ENCODE data around the gene RPP14. TPM values are rescaled to one million over a fixed set of nuclear protein-coding genes. Genes with fewer than 3 reads are reported as not detected.

Gene RPP14
- total RNA-seq, 1 experiment from 2014 or later, result 30.0 TPM

- Histone ChIP-seq H3K27me3 (ENCODE audit: low read length) (no peaks in the 10 kb centered on the region), H3K9me2 (replicated peaks; ENCODE audit: low read length) (no peaks in the 10 kb centered on the region), H3K27ac (ENCODE audit: low read length) (no peak overlapping the region), H3K9ac (ENCODE audit: low read length) (peak overlapping the region; percentile 98), H3F3A (ENCODE audit: low read length, unreplicated experiment) (no peaks in the 10 kb centered on the region), H3K79me2 (ENCODE audit: low read length) (peaks cover 50% of the 10 kb centered on the region), H3K36me3 (ENCODE audit: low read depth, low read length) (peaks cover 27% of the 10 kb centered on the region), H3K4me1 (ENCODE audit: insufficient read depth, low read length) (peaks cover 11% of the 10 kb centered on the region), H3K4me2 (ENCODE audit: low read length) (peak overlapping the region; percentile 91), H2AFZ (ENCODE audit: low read length) (no peak overlapping the region), H3K4me3 (ENCODE audit: low read length) (peak overlapping the region; percentile 95), H4K20me1 (ENCODE audit: low read length) (peaks cover 22% of the 10 kb centered on the region), H3K9me3 (ENCODE audit: low read length) (no peaks in the 10 kb centered on the region)
- DNase-seq (peak; percentile 63), ATAC-seq (peak; percentile 11; the same call in 1 of the 2 replicates)
- intact Hi-C loops (cut with micrococcal nuclease), result loop anchor here (2.0 kb wide), 3 partner anchors 25 to 225 kb away; partner anchors contain the start of gene PXK
- no TSS peak for BruUV-seq (replicated peaks)
- ChIA-PET POLR2A (ENCODE audit: unreplicated experiment) (no interaction called here), CTCF (interaction anchor here (1.1 kb wide), 1 partner anchor 322 kb away, joined by 3 read pairs; no protein-coding TSS in a partner anchor)
- TF ChIP-seq, protein P1, sequence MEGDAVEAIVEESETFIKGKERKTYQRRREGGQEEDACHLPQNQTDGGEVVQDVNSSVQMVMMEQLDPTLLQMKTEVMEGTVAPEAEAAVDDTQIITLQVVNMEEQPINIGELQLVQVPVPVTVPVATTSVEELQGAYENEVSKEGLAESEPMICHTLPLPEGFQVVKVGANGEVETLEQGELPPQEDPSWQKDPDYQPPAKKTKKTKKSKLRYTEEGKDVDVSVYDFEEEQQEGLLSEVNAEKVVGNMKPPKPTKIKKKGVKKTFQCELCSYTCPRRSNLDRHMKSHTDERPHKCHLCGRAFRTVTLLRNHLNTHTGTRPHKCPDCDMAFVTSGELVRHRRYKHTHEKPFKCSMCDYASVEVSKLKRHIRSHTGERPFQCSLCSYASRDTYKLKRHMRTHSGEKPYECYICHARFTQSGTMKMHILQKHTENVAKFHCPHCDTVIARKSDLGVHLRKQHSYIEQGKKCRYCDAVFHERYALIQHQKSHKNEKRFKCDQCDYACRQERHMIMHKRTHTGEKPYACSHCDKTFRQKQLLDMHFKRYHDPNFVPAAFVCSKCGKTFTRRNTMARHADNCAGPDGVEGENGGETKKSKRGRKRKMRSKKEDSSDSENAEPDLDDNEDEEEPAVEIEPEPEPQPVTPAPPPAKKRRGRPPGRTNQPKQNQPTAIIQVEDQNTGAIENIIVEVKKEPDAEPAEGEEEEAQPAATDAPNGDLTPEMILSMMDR (conservative IDR thresholded peaks at IDR 0.05; ENCODE audit: low read depth, low read length), result peak; percentile 77
- no peak for TF ChIP-seq EZH2 (IDR thresholded peaks at IDR 0.05; ENCODE audit: low read length, unreplicated experiment)
Measured at GRCh38 chr3:58307639-58308215, 1.7 kb downstream of the RPP14 start.

GRCh38 chr3:58308728-58309127 is 2.7 kb downstream of the RPP14 start:
- Histone ChIP-seq H3K36me3 (ENCODE audit: low read depth, low read length) (peaks cover 34% of the 10 kb centered on the region), H3K79me2 (ENCODE audit: low read length) (peaks cover 50% of the 10 kb centered on the region), H3K9me2 (replicated peaks; ENCODE audit: low read length) (no peaks in the 10 kb centered on the region), H2AFZ (ENCODE audit: low read length) (no peak overlapping the region), H3K9ac (ENCODE audit: low read length) (no peak overlapping the region), H3F3A (ENCODE audit: low read length, unreplicated experiment) (no peaks in the 10 kb centered on the region), H3K27me3 (ENCODE audit: low read length) (no peaks in the 10 kb centered on the region), H3K9me3 (ENCODE audit: low read length) (no peaks in the 10 kb centered on the region), H3K4me3 (ENCODE audit: low read length) (no peak overlapping the region), H3K27ac (ENCODE audit: low read length) (no peak overlapping the region), H4K20me1 (ENCODE audit: low read length) (peaks cover 22% of the 10 kb centered on the region), H3K4me1 (ENCODE audit: insufficient read depth, low read length) (peaks cover 11% of the 10 kb centered on the region), H3K4me2 (ENCODE audit: low read length) (peak overlapping the region; percentile 91; the same call in 1 of the 2 replicates)
- intact Hi-C loops (cut with micrococcal nuclease), result no loop called here
- ChIA-PET POLR2A (ENCODE audit: unreplicated experiment) (interaction anchor here (0.6 kb wide), 1 partner anchor 257 kb away, joined by 3 read pairs; no protein-coding TSS in a partner anchor), CTCF (no interaction called here)
- no peak for ATAC-seq
- DNase-seq, result no peak
- TF ChIP-seq, protein P1 (conservative IDR thresholded peaks at IDR 0.05; ENCODE audit: low read depth, low read length), result no peak
- TF ChIP-seq EZH2 (IDR thresholded peaks at IDR 0.05; ENCODE audit: low read length, unreplicated experiment) (no peak), EZH2phosphoT487 (IDR thresholded peaks at IDR 0.05; ENCODE audit: borderline replicate concordance, low read length) (no peak)
- BruUV-seq (replicated peaks), result no TSS peak

GRCh38 chr3:58317811-58318210 is 11.8 kb downstream of the RPP14 start:
- TSS peak; percentile 18 for BruUV-seq (replicated peaks)

More at GRCh38 chr3:58317811-58318210, 11.8 kb downstream of the RPP14 start:
- Histone ChIP-seq H3K36me3 (ENCODE audit: low read depth, low read length) (peaks cover 48% of the 10 kb centered on the region), H3K9me2 (replicated peaks; ENCODE audit: low read length) (no peaks in the 10 kb centered on the region), H2AFZ (ENCODE audit: low read length) (no peak overlapping the region), H3K79me2 (ENCODE audit: low read length) (no peaks in the 10 kb centered on the region), H3K9ac (ENCODE audit: low read length) (no peak overlapping the region), H3K4me3 (ENCODE audit: low read length) (no peak overlapping the region), H3F3A (ENCODE audit: low read length, unreplicated experiment) (peaks cover 3% of the 10 kb centered on the region), H3K4me1 (ENCODE audit: insufficient read depth, low read length) (no peaks in the 10 kb centered on the region), H4K20me1 (ENCODE audit: low read length) (no peaks in the 10 kb centered on the region), H3K9me3 (ENCODE audit: low read length) (no peaks in the 10 kb centered on the region), H3K4me2 (ENCODE audit: low read length) (no peak overlapping the region), H3K27ac (ENCODE audit: low read length) (no peak overlapping the region), H3K27me3 (ENCODE audit: low read length) (no peaks in the 10 kb centered on the region)
- DNase-seq (no peak), ATAC-seq (no peak)
- POLR2A ChIA-PET (ENCODE audit: unreplicated experiment), result no interaction called here
- intact Hi-C loops (cut with micrococcal nuclease), result no loop called here
- TF ChIP-seq, protein P1 (conservative IDR thresholded peaks at IDR 0.05; ENCODE audit: low read depth, low read length), result no peak
- TF ChIP-seq EZH2 (IDR thresholded peaks at IDR 0.05; ENCODE audit: low read length, unreplicated experiment) (no peak), EZH2phosphoT487 (IDR thresholded peaks at IDR 0.05; ENCODE audit: borderline replicate concordance, low read length) (no peak)
- CTCF ChIA-PET, result no interaction called here

Measured in PC-3 (cell line).